GM19023 (cell line): ENCODE data around the gene GOLGA1.
"Not testable (repeated sequence)": the region's sequence is repeated elsewhere in the genome, so short reads cannot be mapped to it uniquely, and the experiment has no call there.

Experiments used
- ATAC-seq: cut with Tn5 transposase; IDR thresholded peaks from one replicate; pipeline ENCODE4 v1.9.1; 2021; ENCODE audit warnings: mild to moderate bottlenecking, moderate library complexity; ENCODE audit not compliant: unreplicated experiment

Gene GOLGA1

DNA sequence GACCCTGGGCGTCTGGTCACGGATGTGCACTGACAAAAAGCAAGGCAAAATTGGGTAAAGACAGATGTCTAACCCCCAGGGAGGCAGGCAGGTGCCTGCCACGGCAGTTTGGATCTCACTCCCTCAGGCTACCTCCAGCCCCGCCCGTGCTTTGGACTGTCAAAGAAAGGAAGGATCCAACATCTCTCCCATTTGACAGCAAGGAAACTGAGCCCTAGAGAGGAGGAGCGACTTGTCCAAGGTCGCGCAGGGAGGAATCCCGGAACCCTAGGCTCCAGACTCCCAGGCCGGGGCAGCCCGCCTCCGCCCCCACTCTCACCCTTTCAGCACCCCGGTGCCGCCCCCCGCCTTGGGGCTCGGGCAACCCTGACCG is 376 bp downstream of the GOLGA1 start:
- ATAC-seq, result peak; percentile 42

DNA sequence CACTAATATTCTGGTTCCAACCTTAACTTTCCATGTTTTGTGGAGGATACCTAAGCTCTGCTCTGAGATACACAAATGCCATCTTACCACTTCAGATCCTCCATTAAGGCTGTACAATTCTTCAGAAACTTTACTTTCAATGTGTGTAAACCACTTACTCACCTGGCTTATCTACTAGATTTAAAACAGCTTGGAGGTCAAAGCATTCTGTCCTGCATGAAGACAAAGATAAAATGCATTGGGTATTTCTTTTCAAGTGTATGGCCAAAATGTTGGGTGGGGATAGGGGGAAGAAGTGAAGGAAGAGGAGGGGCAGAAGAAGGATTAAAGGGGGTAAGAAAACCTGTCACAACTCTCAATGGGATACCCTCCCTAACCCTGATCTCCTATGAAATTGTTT is 939 bp downstream of the GOLGA1 start:
- no peak for ATAC-seq

DNA sequence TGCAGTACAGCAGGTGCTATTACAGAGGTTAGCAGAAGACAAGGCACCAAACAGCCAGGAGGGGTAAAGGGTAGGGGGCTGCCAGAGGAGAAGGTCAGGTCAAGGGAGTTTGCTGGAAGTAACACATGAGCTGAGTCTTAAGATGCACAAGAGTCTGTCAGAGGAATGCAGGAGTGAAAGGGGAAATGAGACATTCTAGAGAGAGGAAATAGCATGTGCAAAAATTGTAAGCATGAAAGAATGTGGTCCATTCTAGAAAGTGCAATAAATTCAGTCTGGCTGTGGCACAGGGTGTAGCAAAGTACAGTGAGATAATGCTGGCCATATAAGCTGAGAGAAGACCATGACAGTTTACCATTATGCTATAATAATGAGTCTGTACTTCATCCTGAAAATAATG is 6.6 kb downstream of the GOLGA1 start:
- no peak for ATAC-seq

DNA sequence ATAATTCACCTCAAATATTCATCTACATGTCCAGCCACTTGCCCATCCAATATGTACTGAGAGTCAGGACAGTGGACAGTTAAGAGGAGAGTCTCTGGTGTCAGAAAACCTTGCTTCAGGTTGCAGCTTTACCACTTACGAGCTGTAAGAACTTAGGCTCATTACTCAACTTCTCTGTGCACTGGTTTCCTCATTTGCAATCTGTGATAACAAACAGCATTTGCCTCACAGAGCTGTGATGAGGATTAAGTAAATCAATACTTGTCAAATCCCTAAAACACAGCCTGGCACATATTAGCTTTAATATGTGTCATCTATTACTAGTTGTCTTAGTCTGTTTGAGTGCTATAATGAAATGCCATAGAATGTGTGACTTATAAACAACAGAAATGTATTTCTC is 8.6 kb downstream of the GOLGA1 start:
- no peak for ATAC-seq

DNA sequence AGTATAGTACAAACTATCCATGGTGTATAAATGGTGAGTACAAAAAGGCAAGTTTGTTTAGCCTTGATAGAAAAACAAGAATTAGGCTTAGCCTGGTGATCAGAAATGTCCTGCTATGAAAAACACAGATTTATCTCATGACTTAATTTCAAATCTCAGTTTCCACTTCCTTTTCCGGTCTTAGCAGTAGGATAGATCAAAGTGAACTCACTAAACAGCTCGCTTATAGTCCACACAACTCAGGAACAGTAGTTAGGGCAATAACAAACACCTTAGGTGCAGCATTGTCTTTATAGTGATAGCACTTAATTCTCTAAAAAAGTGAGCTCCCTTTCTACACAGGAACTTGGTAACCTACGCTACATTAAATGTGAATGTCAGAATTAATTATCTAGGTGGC is 11.4 kb downstream of the GOLGA1 start:
- no peak for ATAC-seq

DNA sequence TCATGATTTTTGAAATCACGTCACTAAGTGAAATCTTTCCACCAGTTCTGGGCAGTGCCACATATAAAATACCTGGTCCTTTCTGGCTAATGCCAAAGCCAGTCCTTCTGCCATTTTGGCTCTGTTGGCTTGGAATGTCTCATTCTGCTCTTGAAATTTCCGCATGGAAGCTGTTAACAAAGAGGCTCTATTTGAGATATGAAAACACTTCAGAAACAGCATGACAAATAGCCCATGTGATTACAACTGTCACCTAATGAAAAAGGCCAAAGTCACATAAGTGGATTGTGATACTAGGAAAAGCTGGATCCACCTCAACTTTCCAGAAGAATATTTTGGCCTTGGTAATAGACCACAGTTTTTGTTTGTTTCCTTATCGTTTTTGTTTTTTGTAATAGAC is 12.8 kb downstream of the GOLGA1 start:
- no peak for ATAC-seq

DNA sequence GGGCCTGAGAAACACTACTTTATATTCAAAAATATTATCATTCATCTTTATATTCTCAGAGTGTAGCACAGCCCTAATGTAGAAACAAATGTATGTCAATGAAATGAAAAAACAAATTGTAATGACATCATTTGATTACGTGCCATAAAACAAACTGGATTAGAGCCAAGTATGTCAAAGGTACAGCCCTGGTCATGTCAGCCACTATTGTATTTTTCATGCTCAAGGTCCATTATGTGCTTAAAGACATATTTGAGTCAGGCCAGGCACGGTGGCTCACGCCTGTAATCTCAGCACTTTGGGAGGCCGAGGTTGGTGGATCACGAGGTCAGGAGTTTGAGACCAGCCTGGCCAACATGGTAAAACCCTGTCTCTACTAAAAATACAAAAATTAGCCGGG is 20.5 kb downstream of the GOLGA1 start:
- ATAC-seq, result not testable (repeated sequence)

DNA sequence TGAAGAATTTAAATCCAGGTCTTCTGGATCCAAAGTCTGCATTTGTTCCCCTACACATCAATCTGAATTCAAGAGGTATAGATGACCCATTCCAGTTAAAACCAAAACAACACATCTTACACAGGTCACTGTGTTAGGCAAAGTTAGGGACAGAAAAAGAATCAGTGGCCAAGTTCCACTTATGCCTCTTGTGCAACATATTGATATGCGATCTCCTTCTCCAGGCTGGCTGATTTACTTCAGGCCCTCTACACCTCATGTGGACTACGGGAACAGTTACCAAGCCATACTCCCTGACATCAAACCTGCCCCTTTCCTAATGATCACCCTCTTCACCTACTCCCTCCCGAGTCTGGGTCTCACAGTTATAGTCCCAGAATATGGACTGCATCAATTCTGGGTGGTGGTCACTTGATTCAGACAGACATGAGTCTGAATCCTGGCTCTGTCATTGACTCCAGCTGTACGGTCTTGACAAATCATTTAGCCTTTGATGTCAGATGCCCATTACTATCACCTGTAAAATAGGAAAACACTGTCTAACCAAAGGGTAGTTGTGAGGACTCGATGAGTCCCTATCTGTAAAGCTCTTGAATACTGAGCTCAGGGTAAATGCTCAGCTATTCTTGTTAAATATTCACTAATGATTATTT is 26.0 kb downstream of the GOLGA1 start:
- no peak for ATAC-seq

DNA sequence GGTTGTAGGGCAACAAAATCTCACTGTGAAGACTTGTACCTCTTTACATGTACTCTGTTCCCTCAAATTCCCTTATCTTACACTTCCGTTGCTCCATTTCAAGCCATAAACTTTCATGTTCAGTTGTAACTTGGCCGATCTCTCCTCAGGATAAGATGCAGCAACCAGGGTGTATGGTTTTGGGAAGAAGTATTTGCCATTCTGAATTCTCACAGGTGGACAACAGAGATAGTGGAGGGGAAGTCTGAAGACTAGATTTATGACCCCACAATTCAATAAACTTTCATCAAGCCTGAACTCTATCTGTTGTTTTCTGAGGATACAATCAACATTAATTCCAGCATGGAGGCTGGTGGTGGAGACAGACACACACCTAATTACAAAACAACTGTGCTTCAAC is 27.5 kb downstream of the GOLGA1 start:
- ATAC-seq, result no peak

DNA sequence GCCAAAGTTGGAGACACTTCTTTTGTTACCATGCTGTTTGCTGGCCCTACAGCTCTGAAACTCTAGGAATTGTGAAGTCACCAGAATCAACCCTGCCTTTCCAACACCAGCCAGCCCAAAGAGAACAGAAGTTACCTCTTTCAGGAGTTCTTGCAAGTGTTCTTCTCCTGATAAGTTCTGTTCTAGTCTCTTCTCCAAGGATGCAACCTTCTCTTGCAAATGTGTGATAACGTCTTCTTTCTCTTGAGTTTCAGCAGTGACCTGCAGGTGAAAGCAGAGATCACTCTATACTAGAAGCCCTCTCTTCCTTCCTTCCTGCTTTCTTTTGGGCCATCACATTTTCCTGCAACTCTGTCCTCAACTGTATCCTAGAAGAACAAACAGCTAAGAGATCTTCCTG is 29.1 kb downstream of the GOLGA1 start:
- ATAC-seq, result no peak

DNA sequence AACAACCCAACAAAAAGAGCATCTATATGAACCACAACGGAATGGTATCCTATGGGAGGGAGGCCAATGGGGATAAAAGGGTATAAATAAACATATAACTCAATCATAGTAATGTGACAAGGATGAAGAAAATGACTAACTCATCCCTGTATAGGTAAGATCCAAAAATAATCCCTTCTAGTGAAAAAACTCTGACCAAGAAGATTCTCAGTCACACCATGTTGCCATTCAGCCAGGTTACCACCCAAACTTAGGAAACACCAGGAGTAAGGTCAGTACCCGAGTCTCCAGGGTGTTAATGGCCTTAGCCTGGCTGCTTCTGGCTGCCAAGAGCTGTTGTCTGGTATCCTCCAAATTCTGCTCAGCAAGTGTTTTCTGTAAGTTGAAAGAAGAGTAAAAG is 32.8 kb downstream of the GOLGA1 start:
- ATAC-seq, result no peak

DNA sequence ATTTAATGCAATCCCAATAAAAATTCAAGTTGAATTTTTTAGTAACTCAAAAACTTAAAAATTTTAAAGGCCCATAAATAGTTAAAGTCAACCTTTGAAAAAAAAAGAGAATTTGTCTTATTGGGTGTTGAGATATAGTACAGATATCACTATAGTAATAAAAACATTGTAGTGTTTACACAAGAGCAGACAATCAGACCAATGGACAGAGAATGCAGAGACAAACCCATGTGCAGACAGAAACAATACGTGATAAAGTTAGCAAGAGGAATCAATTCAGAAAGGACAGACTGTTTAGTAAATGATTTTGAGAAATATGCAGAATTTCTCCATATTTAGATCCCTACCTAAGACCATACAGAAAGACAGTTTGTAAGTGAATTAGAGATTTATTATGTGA is 33.9 kb downstream of the GOLGA1 start:
- ATAC-seq, result no peak

DNA sequence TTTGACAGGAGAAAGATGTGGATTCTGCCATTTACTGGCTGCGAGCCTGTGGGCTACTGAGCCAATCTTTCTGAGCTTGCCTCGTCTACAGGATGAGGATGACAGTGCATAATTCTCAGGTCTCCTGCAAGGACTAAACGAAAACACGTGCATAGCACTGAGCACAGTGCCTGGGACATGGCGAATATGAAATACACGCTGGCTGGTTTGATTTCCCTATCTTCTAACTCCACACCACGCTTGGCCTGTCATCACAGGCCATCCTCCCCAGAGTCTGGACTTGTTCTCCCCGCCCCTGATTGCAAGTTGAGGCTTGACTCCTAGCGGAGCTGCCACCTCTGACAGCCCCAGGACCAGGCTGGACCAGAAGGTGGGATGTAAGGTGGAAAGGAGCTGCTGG is 41.0 kb downstream of the GOLGA1 start:
- no peak for ATAC-seq

DNA sequence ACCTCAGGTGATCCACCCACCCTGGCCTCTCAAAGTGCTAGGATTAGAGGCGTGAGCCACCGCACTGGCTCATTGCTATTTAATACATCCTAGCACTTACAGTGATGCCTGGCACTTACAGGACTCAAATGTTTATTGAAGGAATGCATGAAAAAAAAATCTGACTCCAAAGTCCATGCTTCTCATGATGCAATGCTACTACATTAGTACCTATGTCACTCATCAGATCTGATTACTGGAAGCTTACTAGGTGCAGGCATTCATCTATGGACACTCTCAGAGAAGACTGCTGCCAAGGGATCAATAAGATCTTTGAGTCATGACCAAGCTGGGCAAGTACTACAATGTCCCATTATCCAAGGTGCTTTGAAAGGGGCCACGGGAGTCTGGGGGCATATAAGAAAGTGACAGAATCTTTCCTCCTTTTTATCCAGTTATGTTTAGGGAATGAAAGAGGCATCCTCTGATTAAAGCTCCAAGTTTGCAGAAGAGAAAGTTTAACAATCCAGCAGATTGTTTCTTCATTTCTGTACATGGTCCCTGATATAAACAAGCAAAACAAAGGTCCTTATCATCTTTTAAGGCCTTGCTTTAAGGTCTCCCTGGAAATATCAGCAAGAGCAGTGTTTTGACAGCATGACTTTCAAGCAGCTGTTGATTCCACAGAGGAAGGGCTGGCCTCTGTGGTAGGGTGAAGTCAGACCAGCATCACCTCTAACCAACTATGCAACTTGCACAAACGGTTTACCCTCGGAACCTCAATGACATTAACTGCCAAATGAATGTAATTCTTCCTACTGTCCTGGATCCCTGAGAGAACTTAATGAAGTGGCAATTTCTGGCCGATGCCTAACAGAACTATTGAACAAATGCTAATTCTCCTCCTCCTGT is 43.1 kb downstream of the GOLGA1 start:
- no peak for ATAC-seq

DNA sequence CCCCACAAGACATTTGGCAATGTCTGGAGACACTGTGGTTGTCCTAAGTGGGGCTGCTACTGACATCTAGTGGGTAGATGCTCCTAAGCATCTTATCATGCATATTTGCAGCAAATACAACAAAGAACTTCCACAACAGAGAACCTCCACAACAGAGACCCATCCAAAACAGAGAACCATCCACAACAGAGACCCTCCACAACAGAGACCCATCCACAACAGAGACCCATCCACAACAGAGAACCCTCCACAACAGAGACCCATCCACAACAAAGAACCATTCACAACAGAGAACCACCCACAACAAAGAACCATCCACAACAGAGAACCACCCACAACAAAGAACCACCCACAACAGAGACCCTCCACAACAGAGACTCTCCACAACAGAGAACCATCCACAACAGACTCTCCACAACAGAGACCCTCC is 46.1 kb downstream of the GOLGA1 start:
- no peak for ATAC-seq

DNA sequence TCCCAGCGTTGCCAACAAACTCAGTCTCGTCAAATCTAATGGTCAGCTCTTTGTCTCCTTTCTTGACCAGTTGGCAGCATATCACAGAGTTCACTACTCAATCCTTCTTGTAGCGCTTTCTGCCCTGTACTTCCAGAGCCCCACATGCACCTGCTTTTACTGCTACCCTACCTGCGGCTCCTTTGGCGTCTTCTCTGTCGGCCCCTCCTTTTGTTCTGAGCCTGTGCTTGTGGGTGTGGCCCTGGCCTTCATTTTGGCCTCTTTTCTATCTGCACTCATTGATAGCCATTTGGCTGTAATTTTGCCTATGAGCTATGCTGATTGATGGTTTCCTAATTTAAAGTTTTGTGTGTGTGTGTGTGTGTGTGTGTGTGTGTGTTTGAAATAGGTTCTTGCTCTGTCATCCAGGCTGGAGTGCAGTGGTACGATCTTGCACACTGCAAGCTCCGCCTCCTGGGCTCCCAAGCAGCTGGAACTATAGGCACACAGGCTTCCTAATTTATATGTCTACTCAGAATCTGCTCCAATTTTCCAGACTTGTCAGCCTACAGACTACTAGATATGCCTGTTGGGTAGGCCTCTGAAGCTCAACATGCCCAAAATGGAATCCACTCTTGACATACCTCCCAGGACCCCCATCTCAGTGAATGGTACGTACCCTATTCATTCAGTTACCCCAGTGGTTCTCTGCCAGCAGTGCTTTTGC is 46.7 kb downstream of the GOLGA1 start:
- no peak for ATAC-seq

DNA sequence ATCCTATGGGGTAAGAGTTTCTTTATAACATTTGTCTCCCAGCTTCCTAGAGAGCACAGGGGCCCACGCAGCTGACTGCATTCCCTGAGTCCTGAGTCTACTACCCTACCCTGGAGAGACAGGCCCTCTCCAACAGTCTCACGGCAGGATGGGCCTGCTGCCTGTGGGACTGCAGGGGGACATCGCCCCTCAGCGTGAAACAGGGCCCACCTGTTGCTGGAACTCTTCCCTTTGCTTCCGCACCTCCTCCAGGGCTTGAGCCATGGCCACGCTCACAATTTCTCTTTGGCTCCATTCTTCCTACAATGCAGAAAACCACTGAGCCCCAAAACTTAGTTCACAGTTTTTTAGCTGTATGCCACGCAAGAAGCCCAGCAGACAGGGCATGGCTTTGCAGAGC is 50.7 kb downstream of the GOLGA1 start:
- no peak for ATAC-seq

DNA sequence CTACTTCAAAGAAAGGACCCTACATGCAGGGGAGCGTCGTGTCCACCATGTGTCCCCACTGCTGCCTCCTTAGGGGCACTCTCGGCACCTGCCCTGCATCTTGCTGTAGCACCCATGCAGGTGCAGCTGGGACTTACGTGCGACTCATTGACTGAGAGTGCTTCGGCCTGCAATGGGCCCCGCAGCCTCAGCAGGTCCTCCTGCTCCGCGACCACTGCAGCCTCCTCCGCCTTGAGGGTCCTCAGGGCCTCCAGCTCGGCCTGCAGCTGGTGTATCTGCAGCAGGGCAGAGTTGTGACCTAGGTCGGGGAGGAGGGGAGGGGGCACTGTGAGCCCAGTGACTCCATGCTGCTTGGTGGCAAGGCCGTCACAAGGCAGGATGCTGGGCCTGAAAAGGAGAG is 51.9 kb downstream of the GOLGA1 start:
- no peak for ATAC-seq

DNA sequence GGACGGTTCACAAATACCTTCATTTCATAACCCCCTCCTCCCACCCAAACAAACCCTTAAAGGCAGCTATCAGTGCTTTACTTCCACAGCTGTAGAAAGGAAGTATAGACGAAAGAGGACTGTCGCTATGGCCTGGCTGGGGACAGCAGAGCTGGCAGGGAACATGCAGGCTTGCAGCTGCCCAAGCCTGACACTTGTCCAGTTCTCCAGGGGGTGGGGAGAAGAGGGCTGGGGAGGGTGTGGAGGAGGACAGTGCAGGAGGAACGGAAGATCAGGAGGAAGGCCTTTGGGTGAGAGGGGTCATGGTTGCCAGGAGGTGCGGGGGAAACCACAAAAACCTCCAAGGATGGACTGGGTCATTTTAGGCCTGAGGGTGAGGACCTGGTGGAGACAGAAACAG is 53.1 kb downstream of the GOLGA1 start:
- ATAC-seq, result no peak

DNA sequence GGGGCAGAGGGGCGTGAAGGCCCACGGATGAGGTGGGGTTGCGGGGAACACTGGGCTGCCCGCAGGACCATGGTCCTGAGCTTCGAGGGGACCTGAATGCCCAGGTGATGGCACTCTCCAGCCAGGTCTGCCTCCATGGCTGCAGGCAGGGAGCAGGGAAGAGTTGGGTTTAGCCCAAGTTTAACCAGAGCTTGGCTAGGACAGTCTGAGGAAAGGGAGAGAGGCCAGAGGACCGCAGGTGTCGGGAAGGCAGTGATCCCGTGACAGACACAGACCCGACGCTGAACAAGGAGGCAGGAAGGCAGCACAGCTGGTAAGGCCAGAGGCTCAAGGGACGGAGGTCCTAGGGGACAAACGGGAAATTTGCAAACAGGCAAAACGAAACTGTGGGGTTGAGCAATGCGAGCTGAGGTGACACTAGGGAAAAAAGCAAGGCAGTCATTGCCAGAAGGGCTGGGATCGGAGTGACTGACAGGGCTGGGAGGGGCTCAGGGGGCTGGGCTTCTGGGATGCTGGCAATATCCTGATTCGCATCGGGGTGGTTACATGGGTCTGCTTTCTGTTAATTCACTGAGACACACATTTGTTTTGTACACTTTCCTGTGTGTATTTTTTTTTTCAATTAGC is 53.9 kb downstream of the GOLGA1 start:
- ATAC-seq, result no peak

DNA sequence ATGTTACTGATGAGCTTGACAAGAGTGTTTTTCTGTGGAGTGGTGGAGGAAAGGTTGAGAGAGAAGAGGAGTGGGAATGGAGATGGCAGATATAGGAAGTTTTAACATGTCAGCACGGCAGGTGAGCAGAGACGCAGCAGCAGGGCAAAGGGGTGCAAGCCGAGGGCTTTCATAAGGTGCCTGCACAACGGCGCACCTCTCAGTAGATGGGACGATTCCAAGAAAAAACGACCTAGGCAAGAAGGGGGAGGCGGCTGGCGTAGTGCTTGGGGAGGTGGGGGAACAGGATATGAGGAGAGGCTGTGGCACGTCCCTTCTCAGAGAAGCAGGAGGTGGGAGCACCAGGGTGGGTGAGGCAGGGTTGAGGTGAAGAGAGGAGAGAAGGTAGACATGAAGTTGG is 54.4 kb downstream of the GOLGA1 start:
- ATAC-seq, result no peak

DNA sequence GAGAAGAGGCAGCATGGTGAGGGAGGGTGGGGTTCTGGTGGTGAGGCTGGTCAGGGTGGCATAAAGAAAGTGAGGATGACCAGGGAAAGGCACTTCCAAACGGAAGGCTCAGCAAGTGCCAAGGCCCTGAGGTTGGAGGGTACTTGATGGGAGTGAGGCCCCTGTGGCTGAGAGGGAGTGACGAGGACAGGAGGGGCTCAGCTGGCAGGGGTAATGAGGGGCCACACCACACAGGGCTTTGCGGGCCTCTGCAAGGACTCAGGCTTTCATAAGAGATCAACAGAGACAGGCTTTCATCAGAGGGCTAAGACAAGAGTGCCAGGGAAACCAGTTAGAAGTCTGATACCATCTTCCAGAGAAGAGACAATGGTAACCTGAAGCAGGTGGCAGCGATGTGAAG is 55.3 kb downstream of the GOLGA1 start:
- ATAC-seq, result no peak
